Kidney epithelial cell (primary cell): ENCODE results near the gene STAT2. TPM values are rescaled to one million over a fixed set of nuclear protein-coding genes. Genes with fewer than 3 reads are reported as not detected.
"Not testable (repeated sequence)": the region's sequence is repeated elsewhere in the genome, so short reads cannot be mapped to it uniquely, and the experiment has no call there.

Experiments used
- DNase-seq: peaks from one replicate; pipeline ENCODE4 v3.0.0-alpha.2; 2010; ENCODE audit warnings: low read depth
- H3K27me3 ChIP-seq: 2 replicates; pipeline ENCODE4 v1.6.0; 2011; ENCODE audit warnings: low read length; ENCODE audit not compliant: control insufficient read depth, insufficient read depth
- H3K36me3 ChIP-seq: 2 replicates; pipeline ENCODE4 v1.5.1; 2011; ENCODE audit warnings: low read length; ENCODE audit not compliant: control insufficient read depth, insufficient read depth
- H3K4me3 ChIP-seq: 2 replicates; pipeline ENCODE4 v1.5.1; 2011; ENCODE audit warnings: low read depth, mild to moderate bottlenecking, control low read depth, low read length
- total RNA-seq: library from RNA; depleted of rRNA; stranded (reverse); fragments of >200 nt; gene quantifications from 2 replicates; pipeline ENCODE4 v1.2.3, GENCODE V29; 2015
- TF ChIP-seq, protein P1 (sequence below): IDR thresholded peaks from 2 replicates; pipeline ENCODE4 v1.5.1; 2011; ENCODE audit warnings: mild to moderate bottlenecking, moderate library complexity, low read length, control low read depth, inconsistent platforms; ENCODE audit not compliant: insufficient read depth, poor library complexity, severe bottlenecking

Gene STAT2
- total RNA-seq, 1 donor from 2014 or later = 125 TPM

- H3K36me3 ChIP-seq = no peaks in the 10 kb centered on the region
- TF ChIP-seq, protein P1, sequence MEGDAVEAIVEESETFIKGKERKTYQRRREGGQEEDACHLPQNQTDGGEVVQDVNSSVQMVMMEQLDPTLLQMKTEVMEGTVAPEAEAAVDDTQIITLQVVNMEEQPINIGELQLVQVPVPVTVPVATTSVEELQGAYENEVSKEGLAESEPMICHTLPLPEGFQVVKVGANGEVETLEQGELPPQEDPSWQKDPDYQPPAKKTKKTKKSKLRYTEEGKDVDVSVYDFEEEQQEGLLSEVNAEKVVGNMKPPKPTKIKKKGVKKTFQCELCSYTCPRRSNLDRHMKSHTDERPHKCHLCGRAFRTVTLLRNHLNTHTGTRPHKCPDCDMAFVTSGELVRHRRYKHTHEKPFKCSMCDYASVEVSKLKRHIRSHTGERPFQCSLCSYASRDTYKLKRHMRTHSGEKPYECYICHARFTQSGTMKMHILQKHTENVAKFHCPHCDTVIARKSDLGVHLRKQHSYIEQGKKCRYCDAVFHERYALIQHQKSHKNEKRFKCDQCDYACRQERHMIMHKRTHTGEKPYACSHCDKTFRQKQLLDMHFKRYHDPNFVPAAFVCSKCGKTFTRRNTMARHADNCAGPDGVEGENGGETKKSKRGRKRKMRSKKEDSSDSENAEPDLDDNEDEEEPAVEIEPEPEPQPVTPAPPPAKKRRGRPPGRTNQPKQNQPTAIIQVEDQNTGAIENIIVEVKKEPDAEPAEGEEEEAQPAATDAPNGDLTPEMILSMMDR = no peak
- no peak overlapping the region for H3K4me3 ChIP-seq
- H3K27me3 ChIP-seq = no peaks in the 10 kb centered on the region
- no peak for DNase-seq
Measured at GRCh38 chr12:56337753-56338251, 22.1 kb downstream of the STAT2 start.

DNA sequence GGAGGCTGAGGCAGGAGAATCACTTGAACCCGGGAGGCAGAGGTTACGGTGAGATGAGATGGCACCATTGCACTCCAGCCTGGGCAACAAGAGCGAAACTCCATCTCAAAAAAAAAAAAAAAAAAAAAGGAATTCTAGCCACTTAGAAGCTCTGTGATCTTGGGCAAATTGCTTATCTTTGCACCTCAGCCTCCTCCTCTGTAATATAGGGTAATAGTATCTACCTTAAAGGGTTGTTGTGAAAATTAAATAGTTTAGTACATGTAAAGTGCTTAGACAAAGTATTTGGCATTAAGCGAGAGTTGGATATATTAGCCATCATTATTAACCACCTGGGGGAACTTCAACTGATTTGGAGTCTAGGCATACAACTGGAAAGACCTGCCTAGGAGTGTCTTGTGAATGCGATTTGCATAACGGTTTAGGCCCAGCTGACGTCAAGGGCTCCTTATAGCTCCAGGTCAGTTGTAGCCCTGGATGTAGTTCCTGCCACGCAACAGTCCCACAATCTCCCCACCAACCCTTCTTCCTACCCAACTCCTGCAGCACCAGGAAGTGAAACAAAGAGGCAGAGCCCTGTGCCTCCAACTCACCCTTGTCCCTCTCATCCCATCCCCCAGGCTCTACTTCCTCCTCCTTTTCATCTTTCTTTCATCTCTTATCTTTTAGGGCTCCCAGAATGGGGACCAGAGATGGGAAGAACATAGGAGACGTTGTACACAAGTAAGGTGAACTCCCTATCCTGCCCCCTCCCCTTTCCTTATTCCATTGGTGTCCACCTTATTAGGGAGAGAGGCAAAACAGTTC, 23.3 kb downstream of the STAT2 start:
- no peak for DNase-seq
- TF ChIP-seq, protein P1 = no peak
- no peaks in the 10 kb centered on the region for H3K36me3 ChIP-seq
- H3K4me3 ChIP-seq = no peak overlapping the region
- H3K27me3 ChIP-seq = no peaks in the 10 kb centered on the region

GRCh38 chr12:56335527-56335926, 24.4 kb downstream of the STAT2 start:
- H3K36me3 ChIP-seq, H3K4me3 ChIP-seq, DNase-seq, H3K27me3 ChIP-seq: not testable (repeated sequence)

GRCh38 chr12:56334490-56334793, 25.5 kb downstream of the STAT2 start:
- TF ChIP-seq, protein P1 = no peak
- H3K4me3 ChIP-seq = peak overlapping the region; percentile 56
- no peaks in the 10 kb centered on the region for H3K27me3 ChIP-seq
- DNase-seq = no peak
- no peaks in the 10 kb centered on the region for H3K36me3 ChIP-seq

DNA sequence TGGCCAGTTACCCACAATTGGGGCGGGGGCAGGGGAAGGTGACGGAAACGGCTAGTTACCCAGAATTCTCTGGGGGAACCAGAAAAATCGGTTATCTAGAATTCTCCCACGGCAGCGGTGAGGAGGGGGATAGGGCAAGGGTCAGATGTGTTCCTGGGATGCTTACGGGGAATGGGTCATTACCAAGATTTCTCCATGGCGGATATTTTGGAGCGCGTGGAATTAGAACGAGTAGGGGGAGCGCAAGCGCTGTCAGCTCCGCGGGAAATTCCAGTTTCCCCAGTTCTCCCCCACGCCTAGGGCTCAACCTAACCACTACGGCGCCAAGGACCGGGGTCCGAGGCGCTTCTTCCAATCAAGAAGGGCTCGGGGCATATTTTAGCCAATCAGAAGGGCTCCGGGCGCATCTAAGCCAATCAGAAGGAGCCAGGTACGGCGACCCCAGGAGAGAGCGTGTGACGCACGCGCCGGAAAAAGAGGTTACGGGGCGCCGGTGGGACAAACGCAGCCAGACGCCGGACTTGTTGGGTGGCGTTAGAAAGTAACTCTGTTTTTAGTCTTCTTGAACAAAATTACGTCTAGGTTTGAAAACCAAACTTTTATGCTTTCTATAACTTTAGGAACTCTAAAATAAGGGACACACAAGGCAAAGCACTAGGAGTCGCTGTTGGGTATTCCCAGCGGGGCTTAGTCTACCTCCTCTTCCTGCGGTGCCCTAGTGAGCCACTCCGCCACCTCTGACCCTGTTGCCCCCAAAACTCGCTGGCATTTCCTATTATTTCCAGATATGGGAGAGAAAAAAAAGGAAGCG, 26.0 kb downstream of the STAT2 start, which contains the start of gene PAN2:
Gene PAN2, minus strand, starts transcription at position 322 of the 811 bp plus-strand sequence. CDS start 906 bp downstream, outside the sequence.
- DNase-seq = peak; percentile 94
- Histone ChIP-seq H3K27me3 (no peaks in the 10 kb centered on the region), H3K36me3 (no peaks in the 10 kb centered on the region), H3K4me3 (peak within 1 kb of the TSS; percentile 56)
- TF ChIP-seq, protein P1 = peak; percentile 78

- no peak for DNase-seq
- Histone ChIP-seq H3K4me3 (peak overlapping the region; percentile 56), H3K36me3 (no peaks in the 10 kb centered on the region), H3K27me3 (no peaks in the 10 kb centered on the region)
- TF ChIP-seq, protein P1 = no peak
Measured at GRCh38 chr12:56333197-56333678, 26.7 kb downstream of the STAT2 start.
